SK-N-SH (cell line): ENCODE measurements around the gene TCF12. TPM values are rescaled to one million over a fixed set of nuclear protein-coding genes. Genes with fewer than 3 reads are reported as not detected.

Experiments
- CTCF ChIA-PET: fragments of 300-600, 350-600 bp; formaldehyde crosslinking; extraction: SDS; loops from one replicate; lab custom pipeline; 2021; lab: Yijun Ruan, JAX
- POLR2A ChIA-PET: fragments of 350-600 bp; sonication (Branson Sonifier 250); formaldehyde crosslinking; extraction: SDS; loops from one replicate; lab custom pipeline; 2020; ENCODE audit warnings: antibody characterized with exemption, inconsistent platforms; lab: Yijun Ruan, JAX
- DNase-seq: peaks from one replicate; pipeline ENCODE4 v3.0.0; 2012
- H2AFZ ChIP-seq: fragments of 200-600 bp; sonication (generic); 2 replicates; pipeline ENCODE4 v1.8.1; 2016; ENCODE audit warnings: antibody characterized with exemption, mild to moderate bottlenecking, low read depth
- H3F3A ChIP-seq: fragments of 200-600 bp; sonication (generic); replicated peaks from 2 replicates; pipeline ENCODE3; 2016; ENCODE audit warnings: antibody characterized with exemption, mild to moderate bottlenecking; ENCODE audit not compliant: insufficient read depth
- H3K27ac ChIP-seq, 2 experiments: fragments of 200-500 bp in 1 of 2; fragments of 200-600 bp in 1 of 2; sonication (Bioruptor generic) in 1 of 2; sonication (generic), shearing (Covaris generic) in 1 of 2; 2 replicates each; pipeline versions ENCODE4 v1.5.1 to v1.6.1; 2014 to 2016; ENCODE audit warnings: low read depth in 2 of 2, inconsistent platforms in 1 of 2, low read length in 1 of 2, mild to moderate bottlenecking in 1 of 2, mixed read lengths in 1 of 2
- H3K27me3 ChIP-seq: fragments of 200-600 bp; sonication (generic), shearing (Covaris generic); 2 replicates; pipeline ENCODE4 v1.6.1; 2016; ENCODE audit warnings: mixed run types; ENCODE audit not compliant: insufficient read depth
- H3K36me3 ChIP-seq, 2 experiments: fragments of 200-500 bp in 1 of 2; fragments of 200-600 bp in 1 of 2; sonication (Bioruptor generic) in 1 of 2; sonication (generic) in 1 of 2; replicated peaks in 1 of 2; 2 replicates each; pipeline versions ENCODE3 to v1.5.1; 2014 to 2016; ENCODE audit warnings: low read length in 1 of 2, mild to moderate bottlenecking in 1 of 2; ENCODE audit not compliant: insufficient read depth in 2 of 2, control insufficient read depth in 1 of 2
- H3K4me1 ChIP-seq, 2 experiments: fragments of 200-500 bp in 1 of 2; fragments of 200-600 bp in 1 of 2; sonication (Bioruptor generic) in 1 of 2; sonication (generic), shearing (Covaris generic) in 1 of 2; 2 replicates each; pipeline versions ENCODE4 v1.5.1 to v1.6.1; 2014 to 2016; ENCODE audit warnings: low read depth in 1 of 2, low read length in 1 of 2, mixed run types in 1 of 2; ENCODE audit not compliant: insufficient read depth in 2 of 2, control insufficient read depth in 1 of 2
- H3K4me2 ChIP-seq: fragments of 200-600 bp; sonication (generic), shearing (Covaris generic); 2 replicates; pipeline ENCODE4 v1.6.1; 2017; ENCODE audit warnings: mixed run types
- H3K4me3 ChIP-seq, 2 experiments: fragments of 200-500 bp in 1 of 2; fragments of 200-600 bp in 1 of 2; sonication (Bioruptor generic) in 1 of 2; sonication (generic), shearing (Covaris generic) in 1 of 2; 2 replicates each; pipeline versions ENCODE4 v1.5.1 to v1.8.1; 2014 to 2016; ENCODE audit warnings: low read depth in 2 of 2, inconsistent platforms in 1 of 2, low read length in 1 of 2, mild to moderate bottlenecking in 1 of 2, mixed read lengths in 1 of 2, moderate library complexity in 1 of 2
- H3K79me2 ChIP-seq: fragments of 200-600 bp; sonication (generic); 2 replicates; pipeline ENCODE4 v1.8.1; 2017; ENCODE audit warnings: mild to moderate bottlenecking; ENCODE audit not compliant: insufficient read depth
- H3K9ac ChIP-seq: fragments of 200-600 bp; sonication (generic); 2 replicates; pipeline ENCODE4 v1.6.1; 2017; ENCODE audit warnings: mixed run types
- H3K9me2 ChIP-seq: fragments of 200-600 bp; sonication (generic); 2 replicates; pipeline ENCODE4 v1.6.1; 2017; ENCODE audit warnings: mixed run types
- H3K9me3 ChIP-seq: fragments of 200-600 bp; sonication (generic); 2 replicates; pipeline ENCODE4 v1.6.1; 2017; ENCODE audit warnings: mixed run types, mild to moderate bottlenecking, moderate library complexity
- H4K20me1 ChIP-seq: fragments of 200-600 bp; sonication (generic); 2 replicates; pipeline ENCODE4 v1.6.1; 2017; ENCODE audit warnings: mild to moderate bottlenecking, mixed run types; ENCODE audit not compliant: insufficient read depth
- FOSL2 ChIP-seq: IDR thresholded peaks from 2 replicates; pipeline ENCODE4 v1.4.0; 2012; ENCODE audit warnings: low read depth, mild to moderate bottlenecking, moderate library complexity, borderline replicate concordance
- FOXJ3 ChIP-seq: sonication (generic); formaldehyde crosslinking; IDR thresholded peaks from 2 replicates; pipeline ENCODE4 v1.5.1; 2020; ENCODE audit warnings: mild to moderate bottlenecking, missing genetic modification reagents
- FOXM1 ChIP-seq: IDR thresholded peaks from 2 replicates; pipeline ENCODE4 v1.4.0; 2012; ENCODE audit warnings: low read depth, mild to moderate bottlenecking
- IRF3 ChIP-seq: fragments of 150-350 bp; IDR thresholded peaks from 2 replicates; pipeline ENCODE4 v1.6.1; 2016; ENCODE audit warnings: mild to moderate bottlenecking, low read depth, low read length
- MAX ChIP-seq: IDR thresholded peaks from 2 replicates; pipeline ENCODE4 v1.4.0; 2012; ENCODE audit warnings: low read depth
- RFX5 ChIP-seq: IDR thresholded peaks from 2 replicates; pipeline ENCODE4 v1.6.1; 2012; ENCODE audit warnings: mild to moderate bottlenecking, improper control_type of control experiment, low read length
- RXRA ChIP-seq: IDR thresholded peaks from 2 replicates; pipeline ENCODE4 v1.4.0; 2012; ENCODE audit warnings: low read depth, mild to moderate bottlenecking, borderline replicate concordance
- SMC3 ChIP-seq: IDR thresholded peaks from 2 replicates; pipeline ENCODE4 v1.6.1; 2012; ENCODE audit warnings: low read depth, low read length, improper control_type of control experiment
- TAF1 ChIP-seq: IDR thresholded peaks from 2 replicates; pipeline ENCODE4 v1.6.1; 2012; ENCODE audit warnings: low read depth, mild to moderate bottlenecking, low read length, moderate library complexity, borderline replicate concordance
- TEAD4 ChIP-seq: IDR thresholded peaks from 2 replicates; pipeline ENCODE4 v1.4.0; 2012; ENCODE audit warnings: mild to moderate bottlenecking, borderline replicate concordance; ENCODE audit not compliant: insufficient read depth
- ZBTB33 ChIP-seq: IDR thresholded peaks from 2 replicates; pipeline ENCODE4 v1.4.0; 2012; ENCODE audit warnings: low read depth, borderline replicate concordance
- WGBS: methylation state at CpG from one replicate; pipeline ENCODE4 v1.1.6; 2017; ENCODE audit warnings: low lambda C conversion rate; 5-methylcytosine and 5-hydroxymethylcytosine counted together
- polyA plus RNA-seq, 3 experiments: library from polyadenylated mRNA; depleted of rRNA; stranded (reverse); fragments of >200 nt; gene quantifications; 2 replicates each; pipeline ENCODE4 v1.2.3, GENCODE V29; 2012
- TF ChIP-seq, protein P1 (sequence below): fragments of 200-600 bp; sonication (generic); IDR thresholded peaks from 2 replicates; pipeline ENCODE4 v1.6.1; 2017; ENCODE audit warnings: antibody characterized with exemption, mild to moderate bottlenecking, moderate library complexity

Gene TCF12
- polyA plus RNA-seq, 1 of the 3 experiments (the other 2 are of a cell fraction): 49.6 TPM

- H3K4me3 ChIP-seq: no peak overlapping the region
- no peaks in the 10 kb centered on the region for H3K79me2 ChIP-seq
- H3K9me2 ChIP-seq: no peaks in the 10 kb centered on the region
- DNase-seq: no peak
- peaks cover 38% of the 10 kb centered on the region for H3F3A ChIP-seq
- H4K20me1 ChIP-seq: no peaks in the 10 kb centered on the region
- H3K36me3 ChIP-seq: no peaks in the 10 kb centered on the region
- peak overlapping the region; percentile 27 for H3K4me2 ChIP-seq
- no peaks in the 10 kb centered on the region for H3K9me3 ChIP-seq
- 68% methylated on average over 8 of the region's 8 CpGs for WGBS
- peak overlapping the region; percentile 59 for H3K9ac ChIP-seq
- peaks cover 19 to 28% of the 10 kb centered on the region in 2 experiments; a peak in 2 of 4 replicates for H3K4me1 ChIP-seq
- ChIA-PET CTCF (interaction anchor here (1.0 to 3.3 kb wide), 7 partner anchors 12 to 200 kb away, joined by 3 to 23 read pairs (median 4); no protein-coding TSS in a partner anchor), POLR2A (no interaction called here)
- peak overlapping the region; percentile 40 to 100; a peak in 3 of 4 replicates for H3K27ac ChIP-seq
- no peaks in the 10 kb centered on the region for H3K27me3 ChIP-seq
- no peak overlapping the region for H2AFZ ChIP-seq
- TF ChIP-seq RXRA (no peak), TEAD4 (no peak), SMC3 (no peak), IRF3 (no peak)
- TF ChIP-seq, protein P1, sequence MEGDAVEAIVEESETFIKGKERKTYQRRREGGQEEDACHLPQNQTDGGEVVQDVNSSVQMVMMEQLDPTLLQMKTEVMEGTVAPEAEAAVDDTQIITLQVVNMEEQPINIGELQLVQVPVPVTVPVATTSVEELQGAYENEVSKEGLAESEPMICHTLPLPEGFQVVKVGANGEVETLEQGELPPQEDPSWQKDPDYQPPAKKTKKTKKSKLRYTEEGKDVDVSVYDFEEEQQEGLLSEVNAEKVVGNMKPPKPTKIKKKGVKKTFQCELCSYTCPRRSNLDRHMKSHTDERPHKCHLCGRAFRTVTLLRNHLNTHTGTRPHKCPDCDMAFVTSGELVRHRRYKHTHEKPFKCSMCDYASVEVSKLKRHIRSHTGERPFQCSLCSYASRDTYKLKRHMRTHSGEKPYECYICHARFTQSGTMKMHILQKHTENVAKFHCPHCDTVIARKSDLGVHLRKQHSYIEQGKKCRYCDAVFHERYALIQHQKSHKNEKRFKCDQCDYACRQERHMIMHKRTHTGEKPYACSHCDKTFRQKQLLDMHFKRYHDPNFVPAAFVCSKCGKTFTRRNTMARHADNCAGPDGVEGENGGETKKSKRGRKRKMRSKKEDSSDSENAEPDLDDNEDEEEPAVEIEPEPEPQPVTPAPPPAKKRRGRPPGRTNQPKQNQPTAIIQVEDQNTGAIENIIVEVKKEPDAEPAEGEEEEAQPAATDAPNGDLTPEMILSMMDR: peak; percentile 24
These were observed 410.0 kb downstream of the TCF12 start for GRCh38 chr15:57328479-57328878.

- Histone ChIP-seq H3K9me2 (no peaks in the 10 kb centered on the region), H3K79me2 (no peaks in the 10 kb centered on the region), H3K4me2 (peak overlapping the region; percentile 27), H2AFZ (no peak overlapping the region), H3K4me1 (peaks cover 15 to 30% of the 10 kb centered on the region in 2 experiments; a peak in 3 of 4 replicates), H3K9ac (peak overlapping the region; percentile 59), H3F3A (peaks cover 38% of the 10 kb centered on the region), H3K9me3 (no peaks in the 10 kb centered on the region), H3K27me3 (no peaks in the 10 kb centered on the region), H3K4me3 (no peak overlapping the region), H3K27ac (peak overlapping the region in 1 of 2 experiments; percentile 100; a peak in 2 of 4 replicates), H3K36me3 (no peaks in the 10 kb centered on the region)
- no peak for DNase-seq
- 80% methylated on average over 4 of the region's 5 CpGs for WGBS
- TF ChIP-seq FOSL2 (no peak), ZBTB33 (no peak), TAF1 (no peak), RFX5 (no peak), MAX (no peak), TEAD4 (no peak), FOXM1 (no peak), FOXJ3 (no peak)
- TF ChIP-seq, all 33 proteins: peak for 0
- no peaks in the 10 kb centered on the region for H4K20me1 ChIP-seq
- POLR2A ChIA-PET: no interaction called here
- CTCF ChIA-PET: interaction anchor here (1.0 to 3.3 kb wide), 6 partner anchors 12 to 200 kb away, joined by 3 to 23 read pairs (median 6); no protein-coding TSS in a partner anchor
These were observed 410.5 kb downstream of the TCF12 start for GRCh38 chr15:57328897-57329296.
